K562 treated with DMSO at 1 percent for 48 hours (cell line): ENCODE measurements around the gene NBPF26. TPM values are rescaled to one million over a fixed set of nuclear protein-coding genes. Genes with fewer than 3 reads are reported as not detected.

Source experiments
- total RNA-seq: library from RNA; unstranded; fragments of 300-600 nt; gene quantifications from 2 replicates; pipeline ENCODE4 v1.2.3, GENCODE V29; 2022; ENCODE audit warnings: low replicate concordance; ENCODE audit errors: extremely low read depth

NBPF26 gene
- not detected in 2 replicates for total RNA-seq

DNA sequence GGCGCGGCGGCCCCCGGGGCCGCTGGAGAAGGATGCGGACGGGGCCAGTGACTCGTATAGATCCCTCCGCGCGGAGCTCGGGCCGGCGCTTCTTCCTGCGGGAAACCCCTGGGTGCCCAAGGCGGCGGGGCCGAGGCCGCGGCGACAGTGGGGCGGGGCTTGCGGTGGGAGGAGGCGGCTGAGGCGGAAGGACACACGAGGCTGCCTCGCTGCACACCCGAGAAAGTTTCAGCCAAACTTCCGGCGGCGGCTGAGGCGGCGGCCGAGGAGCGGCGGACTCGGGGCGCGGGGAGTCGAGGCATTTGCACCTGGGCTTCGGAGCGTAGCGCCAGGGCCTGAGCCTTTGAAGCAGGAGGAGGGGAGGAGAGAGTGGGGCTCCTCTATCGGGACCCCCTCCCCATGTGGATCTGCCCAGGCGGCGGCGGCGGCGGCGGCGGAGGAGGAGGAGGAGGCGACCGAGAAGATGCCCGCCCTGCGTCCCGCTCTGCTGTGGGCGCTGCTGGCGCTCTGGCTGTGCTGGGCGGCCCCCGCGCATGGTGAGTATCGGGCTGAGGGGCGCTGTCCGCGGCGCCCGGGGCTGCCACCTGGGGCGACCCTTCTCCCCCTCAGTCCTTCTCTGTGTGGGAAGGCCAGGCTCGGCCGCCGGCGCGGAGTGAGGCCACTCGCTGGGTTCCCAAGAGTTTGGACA lies at the start of gene NBPF26:
Gene NBPF26, plus strand, starts transcription at position 231 of the 688 bp plus-strand sequence.

Other genes starting within 250 kb of the NBPF26 start
- gene PPIAL4A, start 165.8 kb downstream of the NBPF26 start, total RNA-seq, result not detected in 2 replicates